ENCODE results near the gene CD79B. TPM values are rescaled to one million over a fixed set of nuclear protein-coding genes. Genes with fewer than 3 reads are reported as not detected.

Gene CD79B
- total and polyA plus RNA-seq, 4 donors, result 1.8 to 8.7 (median 5.0) TPM

DNA sequence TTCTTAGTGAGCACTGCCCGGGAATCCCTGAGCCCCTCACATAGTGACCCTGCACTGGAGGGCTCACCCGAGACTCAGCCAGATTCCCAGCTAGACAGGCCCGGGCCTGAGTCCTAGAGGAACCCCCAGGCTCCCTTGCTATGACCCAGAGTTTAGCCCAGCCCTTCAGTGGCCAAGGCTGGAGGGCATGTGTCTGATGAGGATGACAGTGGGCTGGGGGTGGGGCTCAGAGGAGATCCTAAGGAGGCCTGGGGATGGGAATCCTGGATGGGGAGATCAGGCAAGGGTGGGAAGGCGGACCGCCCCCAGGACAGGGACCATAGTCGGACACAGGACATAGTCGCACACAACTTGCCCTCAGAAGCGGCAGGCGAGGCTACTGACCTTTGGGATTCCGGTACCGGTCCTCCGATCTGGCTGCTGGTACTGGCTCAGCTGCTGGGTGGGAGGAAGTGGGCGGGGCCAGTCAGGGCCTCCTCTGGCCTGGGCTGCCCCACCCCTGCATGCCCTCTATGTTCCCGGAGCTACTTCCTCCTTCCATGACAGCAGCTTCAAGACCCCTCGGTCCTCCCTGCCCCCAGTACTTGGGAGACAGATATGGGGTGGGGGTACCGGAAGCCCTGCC, 1.1 kb downstream of the CD79B start:
- Histone ChIP-seq H3K4me1 (ENCODE audit: control insufficient read depth in 5 of 5, insufficient read depth in 5 of 5, low read length in 5 of 5) (peaks cover 0 to 5% (median 0%) of the 10 kb centered on the region in 5 donors), H3K9me3 (ENCODE audit: control insufficient read depth in 4 of 4, insufficient read depth in 3 of 4, low read length in 3 of 4) (no peaks in the 10 kb centered on the region), H3K27me3 (ENCODE audit: control insufficient read depth in 3 of 3, insufficient read depth in 3 of 3, low read length in 2 of 3) (no peaks in the 10 kb centered on the region), H3K4me3 (no peak overlapping the region), H3K36me3 (ENCODE audit: control insufficient read depth in 4 of 4, insufficient read depth in 4 of 4, low read length in 4 of 4) (no peaks in the 10 kb centered on the region), H3K27ac (ENCODE audit: low read depth in 1 of 2, low read length in 1 of 2) (peak overlapping the region in 1 of 2 donors; percentile 42), H3K9ac (ENCODE audit: insufficient read depth in 1 of 2, low read length in 2 of 2) (no peak overlapping the region)
- TF ChIP-seq CTCF (IDR thresholded peaks at IDR 0.05; ENCODE audit: control extremely low read depth, extremely low read depth), result no peak
- WGBS, 2 donors, result 32 to 46% methylated on average over 13 to 16 of the region's 16 CpGs
- peak in 2 of 3 donors; percentile 44 to 53 for DNase-seq
- ATAC-seq (ENCODE audit: insufficient read depth, low FRiP score), result peak; percentile 54

DNA sequence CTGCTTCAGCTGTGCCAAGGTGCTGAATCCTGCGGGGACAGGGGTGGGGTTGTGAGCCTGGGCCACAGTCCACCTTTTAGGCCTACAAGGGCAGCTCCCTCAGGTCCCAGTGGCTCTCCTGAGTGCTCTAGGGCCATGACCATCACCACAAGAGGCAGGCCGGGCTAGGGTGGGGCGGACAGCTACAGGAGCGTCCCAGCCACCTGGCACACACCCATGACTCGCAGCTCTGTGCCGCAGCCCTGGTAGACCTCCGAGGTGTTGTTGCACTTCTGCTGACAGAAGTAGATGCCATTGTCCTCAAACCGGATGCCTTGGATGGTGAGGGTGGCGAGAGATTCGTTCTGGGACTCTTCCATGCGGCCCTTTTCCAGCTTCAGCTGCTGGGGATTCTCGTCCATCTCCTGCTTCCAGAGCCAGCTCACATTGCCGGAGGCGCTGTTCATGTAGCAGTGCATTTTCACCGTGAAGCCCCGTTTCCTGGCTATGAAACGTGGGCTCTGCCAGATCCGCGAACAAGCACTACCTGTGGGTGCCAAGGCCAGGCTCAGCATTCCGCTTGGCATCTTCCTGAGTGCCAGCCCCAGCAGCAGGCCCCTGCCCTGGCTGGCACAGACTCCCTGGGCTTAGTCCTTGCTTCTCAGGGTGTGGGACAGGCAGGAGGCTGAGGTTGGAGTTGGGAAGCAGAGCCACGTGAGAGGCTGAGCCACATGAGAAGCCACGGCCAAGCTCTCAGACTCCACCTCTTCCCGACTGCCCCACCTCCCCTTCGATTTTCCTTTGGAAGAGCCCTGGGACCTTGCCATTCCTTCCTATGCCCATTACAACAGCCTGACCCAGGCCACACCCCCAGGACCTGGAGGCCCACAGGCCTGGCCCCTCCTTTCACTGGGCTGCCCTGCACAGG, 2.0 kb downstream of the CD79B start:
- Histone ChIP-seq H3K27ac (ENCODE audit: low read depth in 1 of 2, low read length in 1 of 2) (no peak overlapping the region), H3K4me1 (ENCODE audit: control insufficient read depth in 5 of 5, insufficient read depth in 5 of 5, low read length in 5 of 5) (peaks cover 0 to 5% (median 0%) of the 10 kb centered on the region in 5 donors), H3K4me3 (no peak overlapping the region), H3K36me3 (ENCODE audit: control insufficient read depth in 4 of 4, insufficient read depth in 4 of 4, low read length in 4 of 4) (no peaks in the 10 kb centered on the region), H3K27me3 (ENCODE audit: control insufficient read depth in 3 of 3, insufficient read depth in 3 of 3, low read length in 2 of 3) (no peaks in the 10 kb centered on the region), H3K9me3 (ENCODE audit: control insufficient read depth in 4 of 4, insufficient read depth in 3 of 4, low read length in 3 of 4) (no peaks in the 10 kb centered on the region), H3K9ac (ENCODE audit: insufficient read depth in 1 of 2, low read length in 2 of 2) (no peak overlapping the region)
- ATAC-seq (ENCODE audit: insufficient read depth, low FRiP score) (no peak), DNase-seq (no peak)
- TF ChIP-seq CTCF (IDR thresholded peaks at IDR 0.05; ENCODE audit: control extremely low read depth, extremely low read depth), result no peak
- WGBS, 2 donors, result 86 to 91% methylated on average over 24 of the region's 24 CpGs

- Histone ChIP-seq H3K9me3 (ENCODE audit: control insufficient read depth in 4 of 4, insufficient read depth in 3 of 4, low read length in 3 of 4) (no peaks in the 10 kb centered on the region), H3K27me3 (ENCODE audit: control insufficient read depth in 3 of 3, insufficient read depth in 3 of 3, low read length in 2 of 3) (no peaks in the 10 kb centered on the region), H3K4me1 (ENCODE audit: control insufficient read depth in 5 of 5, insufficient read depth in 5 of 5, low read length in 5 of 5) (peaks cover 0 to 5% (median 0%) of the 10 kb centered on the region in 5 donors), H3K4me3 (no peak overlapping the region), H3K36me3 (ENCODE audit: control insufficient read depth in 4 of 4, insufficient read depth in 4 of 4, low read length in 4 of 4) (no peaks in the 10 kb centered on the region), H3K27ac (ENCODE audit: low read depth in 1 of 2, low read length in 1 of 2) (no peak overlapping the region), H3K9ac (ENCODE audit: insufficient read depth in 1 of 2, low read length in 2 of 2) (no peak overlapping the region)
- no peak for TF ChIP-seq CTCF (IDR thresholded peaks at IDR 0.05; ENCODE audit: control extremely low read depth, extremely low read depth)
- DNase-seq, result no peak
- 93 to 95% methylated on average over 10 of the region's 10 CpGs for WGBS, 2 donors
- no peak for ATAC-seq (ENCODE audit: insufficient read depth, low FRiP score)
These were observed 3.0 kb downstream of the CD79B start for GRCh38 chr17:63928966-63929695.
